Daoy (cell line): ENCODE measurements around the gene CAPNS1. TPM values are rescaled to one million over a fixed set of nuclear protein-coding genes. Genes with fewer than 3 reads are reported as not detected.
"Not testable (repeated sequence)": the region's sequence is repeated elsewhere in the genome, so short reads cannot be mapped to it uniquely, and the experiment has no call there.

ENCODE experiments used
- DNase-seq: peaks from one replicate; pipeline ENCODE4 v3.0.0-alpha.2; 2015; ENCODE audit warnings: low read depth
- total RNA-seq: library from RNA; depleted of rRNA; stranded (reverse); fragments of >200 nt; shearing (Covaris generic); gene quantifications from 2 replicates; pipeline ENCODE4 v1.2.3, GENCODE V29; 2014

The CAPNS1 gene
- total RNA-seq, 1 experiment from 2014 or later = 257 TPM

DNA sequence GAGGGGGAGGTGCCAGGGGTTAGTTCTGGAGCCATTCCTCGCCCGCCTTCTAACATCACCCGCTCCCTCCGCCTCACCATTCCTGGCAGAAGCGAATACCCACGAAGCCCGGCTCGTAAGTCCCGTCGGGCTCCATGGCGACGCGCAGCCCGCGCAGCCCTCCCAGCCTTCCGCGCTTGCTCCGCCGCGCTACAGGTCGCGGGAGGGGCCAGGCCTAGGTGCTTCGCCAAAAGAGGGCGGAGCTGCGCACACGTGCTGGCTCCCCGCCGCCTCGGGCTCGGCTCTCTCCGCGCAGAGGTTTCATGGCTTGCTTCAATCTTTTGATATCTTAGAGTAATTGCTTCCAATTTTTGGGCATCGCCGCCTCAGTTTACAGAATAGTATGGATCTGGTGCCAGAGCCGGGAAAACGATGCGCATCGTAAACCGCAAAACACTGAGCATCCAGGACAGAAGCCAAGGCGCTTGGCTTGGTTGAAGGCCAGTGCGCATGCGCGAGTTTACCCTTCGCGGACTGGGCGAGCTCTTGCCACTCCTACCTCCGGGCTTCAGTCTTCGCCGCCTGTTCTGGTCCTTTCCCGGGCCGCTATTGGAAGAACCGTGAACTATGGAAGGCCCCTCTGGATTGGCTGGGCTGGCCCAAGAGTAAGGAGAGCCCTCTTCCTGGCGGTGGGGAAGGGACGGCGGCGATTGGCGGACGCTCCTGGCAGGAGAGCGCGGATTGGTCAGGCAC is 25.0 kb upstream of the CAPNS1 start, which contains the start of gene POLR2I:
Gene POLR2I, minus strand, starts transcription at position 155 of the 732 bp plus-strand sequence. Its CDS starts 19 bp downstream, at position 136.
- peak; percentile 100 for DNase-seq

DNA sequence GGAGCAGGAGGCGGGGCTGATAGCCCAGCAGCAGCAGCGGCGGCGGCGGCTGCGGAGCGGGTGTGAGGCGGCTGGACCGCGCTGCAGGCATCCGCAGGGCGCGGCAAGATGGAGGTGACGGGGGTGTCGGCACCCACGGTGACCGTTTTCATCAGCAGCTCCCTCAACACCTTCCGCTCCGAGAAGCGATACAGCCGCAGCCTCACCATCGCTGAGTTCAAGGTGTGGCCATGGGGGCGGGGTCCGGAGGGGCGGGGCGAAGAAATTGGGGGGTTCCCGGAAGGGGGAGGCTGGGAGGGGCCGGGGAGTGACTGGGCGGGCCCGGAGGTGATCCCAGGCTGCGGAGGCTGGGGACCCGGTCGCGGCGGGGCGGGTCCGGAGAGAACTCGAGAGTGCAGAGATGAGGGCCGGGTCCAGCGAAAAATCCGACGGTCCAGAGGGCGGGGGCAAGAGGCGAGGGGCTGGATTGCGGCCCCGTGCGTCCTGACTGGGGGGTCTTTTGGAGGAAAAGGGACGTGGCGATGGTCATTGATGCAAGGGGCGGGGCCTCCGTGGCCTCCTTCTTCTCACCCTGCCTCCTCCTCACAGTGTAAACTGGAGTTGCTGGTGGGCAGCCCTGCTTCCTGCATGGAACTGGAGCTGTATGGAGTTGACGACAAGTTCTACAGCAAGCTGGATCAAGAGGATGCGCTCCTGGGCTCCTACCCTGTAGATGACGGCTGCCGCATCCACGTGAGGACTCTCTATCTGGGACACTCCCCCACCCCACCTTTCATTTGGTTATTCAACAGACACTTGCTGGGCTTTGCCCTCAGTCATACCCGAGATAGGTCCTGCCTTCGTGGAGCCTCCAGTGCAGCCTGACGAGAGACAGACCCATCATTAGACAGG is 24.2 kb upstream of the CAPNS1 start, which contains the start of gene TBCB:
Gene TBCB, plus strand, starts transcription at position 16 of the 891 bp plus-strand sequence. Its CDS starts 93 bp downstream, at position 109.
- no peak for DNase-seq

GRCh38 chr19:36116344-36116637 is 23.6 kb upstream of the CAPNS1 start:
- DNase-seq = no peak

GRCh38 chr19:36120092-36120983 is 19.5 kb upstream of the CAPNS1 start:
- no peak for DNase-seq

- no peak for DNase-seq
Measured at GRCh38 chr19:36120984-36121358, 18.9 kb upstream of the CAPNS1 start.

GRCh38 chr19:36121486-36122124 is 18.3 kb upstream of the CAPNS1 start:
- no peak for DNase-seq

GRCh38 chr19:36125557-36125956 is 14.3 kb upstream of the CAPNS1 start:
- DNase-seq = no peak

DNA sequence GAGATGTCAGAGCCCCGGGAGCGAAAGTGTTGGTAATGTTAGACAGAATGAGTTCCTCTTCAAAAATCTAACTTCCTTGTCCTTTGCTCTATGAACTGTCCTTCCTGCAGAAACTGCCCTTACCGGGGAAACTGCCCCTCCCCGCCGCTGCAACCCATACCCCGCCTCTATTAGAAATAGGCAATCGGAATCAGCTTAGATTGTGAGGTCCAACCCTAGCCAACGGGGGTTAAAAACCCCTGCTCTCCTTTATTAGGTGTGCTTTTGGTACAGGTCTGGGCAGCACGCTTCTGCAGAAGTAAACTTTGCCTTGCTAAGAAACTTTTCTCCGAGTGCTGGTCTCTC is 11.5 kb upstream of the CAPNS1 start:
- DNase-seq = no peak

DNA sequence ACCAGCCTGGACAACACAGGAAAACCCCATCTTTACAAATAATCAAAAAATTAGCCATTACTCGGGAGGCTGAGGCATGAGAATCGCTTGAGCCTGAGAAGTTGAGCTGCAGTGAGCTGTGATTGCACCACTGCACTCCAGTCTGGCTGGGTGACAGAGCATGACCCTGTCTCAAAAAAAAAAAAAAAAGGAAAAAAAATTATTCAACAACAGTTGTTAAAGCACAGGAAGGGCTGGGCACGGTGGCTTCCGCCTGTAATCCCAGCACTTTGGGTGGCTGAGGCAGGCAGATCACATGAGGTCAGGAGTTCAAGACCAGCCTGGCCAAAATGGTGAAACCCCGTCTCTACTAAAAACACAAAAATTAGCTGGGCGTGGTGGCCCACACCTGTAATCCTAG is 8.6 kb upstream of the CAPNS1 start:
- DNase-seq = not testable (repeated sequence)

- not testable (repeated sequence) for DNase-seq
Measured at GRCh38 chr19:36134867-36135266, 5.0 kb upstream of the CAPNS1 start.

- peak; percentile 85 for DNase-seq
Measured at GRCh38 chr19:36136964-36137686, 2.7 kb upstream of the CAPNS1 start.

GRCh38 chr19:36139120-36139472 is 770 bp upstream of the CAPNS1 start:
- DNase-seq = no peak

DNA sequence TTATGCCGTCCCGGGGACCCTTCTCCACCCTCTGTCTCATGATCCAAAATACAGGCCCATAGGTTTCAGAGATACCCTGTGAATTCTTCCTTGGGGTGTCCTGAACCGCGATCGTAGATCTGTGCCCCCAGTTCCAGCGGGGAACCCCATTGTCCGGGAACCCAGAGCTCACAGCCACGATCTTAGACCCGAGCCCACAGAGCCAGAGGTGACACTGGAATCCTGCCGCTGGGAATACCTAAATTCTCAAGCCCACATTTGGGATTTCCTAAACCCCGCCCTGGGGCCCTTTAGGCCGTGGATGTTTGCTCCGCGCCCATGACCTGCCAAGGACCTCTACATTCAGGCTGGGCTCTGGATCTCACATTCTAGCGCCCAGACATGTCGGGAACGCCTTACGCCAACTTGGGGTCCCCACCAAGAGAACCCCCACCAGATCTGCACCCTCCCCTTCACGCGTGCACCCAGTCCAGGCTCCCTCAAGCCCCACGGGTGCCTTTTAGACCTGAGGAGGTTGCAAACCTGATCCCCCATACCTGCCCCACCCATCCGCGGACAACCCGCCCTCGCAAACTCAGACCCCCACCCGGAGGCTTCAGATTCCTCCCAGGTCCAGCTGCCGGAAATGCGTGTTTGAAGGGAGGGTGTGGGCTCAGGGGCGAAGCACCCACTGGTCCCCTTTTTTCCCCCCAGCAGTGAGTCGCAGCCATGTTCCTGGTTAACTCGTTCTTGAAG is 605 bp downstream of the CAPNS1 start:
- peak; percentile 79 for DNase-seq

DNA sequence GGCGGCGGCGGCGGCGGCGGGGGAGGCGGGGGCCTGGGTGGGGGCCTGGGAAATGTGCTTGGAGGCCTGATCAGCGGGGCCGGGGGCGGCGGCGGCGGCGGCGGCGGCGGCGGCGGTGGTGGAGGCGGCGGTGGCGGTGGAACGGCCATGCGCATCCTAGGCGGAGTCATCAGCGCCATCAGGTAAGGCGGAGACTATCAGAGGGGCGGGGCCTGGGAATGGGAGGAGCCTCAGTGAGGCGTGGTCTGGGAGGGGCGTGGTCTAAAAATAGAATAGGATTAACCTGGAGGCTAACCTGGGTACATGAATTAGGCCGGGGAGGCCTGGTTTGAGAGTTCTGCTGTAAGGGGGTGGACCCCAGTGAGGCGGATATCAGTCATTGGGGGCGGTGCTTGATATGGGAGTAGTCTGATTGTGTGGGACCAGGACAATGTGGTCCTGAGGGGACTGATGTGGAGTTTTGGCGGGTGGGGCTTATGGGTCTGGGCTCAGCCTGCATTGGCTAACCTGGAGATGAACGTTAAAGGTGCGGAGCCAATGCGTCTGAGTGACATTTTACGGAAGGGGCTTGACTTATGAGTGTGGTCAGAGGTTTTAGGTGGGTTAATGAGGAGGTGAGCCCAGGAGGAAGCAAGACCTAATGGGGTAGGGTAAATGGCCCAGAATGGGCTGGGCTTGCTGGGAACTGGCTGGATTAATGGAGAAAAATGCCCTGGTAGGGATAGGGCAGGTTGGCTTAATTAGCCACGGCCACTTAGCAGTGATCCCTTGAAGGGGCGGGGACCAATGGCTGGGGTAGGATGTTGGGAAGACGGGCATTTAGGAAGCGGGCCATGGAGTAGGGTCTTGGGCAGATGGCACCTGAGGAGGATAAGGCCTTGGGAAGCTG is 1.4 kb downstream of the CAPNS1 start:
- DNase-seq = peak; percentile 91

GRCh38 chr19:36142046-36142445 is 2.2 kb downstream of the CAPNS1 start:
- DNase-seq = no peak

GRCh38 chr19:36142496-36142895 is 2.6 kb downstream of the CAPNS1 start:
- no peak for DNase-seq

DNA sequence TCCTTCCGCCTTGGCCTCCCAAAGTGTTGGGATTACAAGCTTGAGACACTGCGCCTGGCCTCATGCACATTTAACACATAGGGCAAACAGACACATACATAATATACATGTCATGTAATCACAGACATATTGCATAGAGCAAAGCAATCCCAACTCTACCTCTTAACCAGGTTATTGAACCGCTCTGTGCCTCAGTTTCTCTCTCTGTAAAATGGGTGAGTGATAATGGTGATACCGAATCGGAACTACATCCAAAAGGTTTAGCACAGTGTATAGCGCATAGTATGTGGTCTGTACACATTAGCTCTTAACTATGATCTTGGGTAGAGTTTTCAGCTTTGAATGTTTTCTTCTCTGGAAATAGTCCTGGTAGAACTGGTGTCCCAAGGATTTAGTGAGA is 4.8 kb downstream of the CAPNS1 start:
- DNase-seq = no peak

GRCh38 chr19:36149673-36150406 is 10.0 kb downstream of the CAPNS1 start:
- no peak for DNase-seq
